ENCODE results near the gene HBP1. TPM values are rescaled to one million over a fixed set of nuclear protein-coding genes. Genes with fewer than 3 reads are reported as not detected.

Gene HBP1
- total and polyA plus RNA-seq, 10 donors = 23.9 to 141 (median 79.5) TPM

- Histone ChIP-seq H3K27me3 (replicated peaks in 1 of 7) (no peaks in the 10 kb centered on the region), H3K4me3 (no peak overlapping the region), H3K27ac (no peak overlapping the region), H3K4me1 (no peaks in the 10 kb centered on the region), H3K36me3 (peaks cover 0 to 53% (median 21%) of the 10 kb centered on the region in 6 donors), H3K9me3 (peaks cover 0 to 22% (median 14%) of the 10 kb centered on the region in 8 donors)
- WGBS, 5 donors = 87 to 99% (median 97%) methylated on average over 5 of the region's 5 CpGs
- no peak for DNase-seq
- intact Hi-C loops (cut with DNase I; ENCODE audit: low total_unique reads) = no loop called here
- TF ChIP-seq CTCF (IDR thresholded peaks at IDR 0.05 in 8 of 11, conservative IDR thresholded peaks at IDR 0.05 in 3 of 11) = no peak
- TF ChIP-seq POLR2A (IDR thresholded peaks at IDR 0.05) = no peak
These were observed 79.9 kb downstream of the HBP1 start for GRCh38 chr7:107248551-107249316.

- TF ChIP-seq CTCF (IDR thresholded peaks at IDR 0.05 in 8 of 11, conservative IDR thresholded peaks at IDR 0.05 in 3 of 11) (no peak), POLR2AphosphoS5 (IDR thresholded peaks at IDR 0.05) (no peak), POLR2A (IDR thresholded peaks at IDR 0.05) (no peak)
- intact Hi-C loops (cut with DNase I; ENCODE audit: low total_unique reads) = no loop called here
- H3K4me3 ChIP-seq = no peak overlapping the region
- H3K27me3 ChIP-seq (replicated peaks in 1 of 7) = no peaks in the 10 kb centered on the region
- H3K27ac ChIP-seq = no peak overlapping the region
- no peak for DNase-seq
- H3K4me1 ChIP-seq = no peaks in the 10 kb centered on the region
- peaks cover 0 to under 1% (median 0%) of the 10 kb centered on the region in 8 donors for H3K9me3 ChIP-seq
- peaks cover 0 to 21% (median 9%) of the 10 kb centered on the region in 6 donors for H3K36me3 ChIP-seq
- 73 to 90% (median 84%) methylated on average over 3 of the region's 3 CpGs for WGBS, 5 donors
These were observed 83.2 kb downstream of the HBP1 start for GRCh38 chr7:107251963-107252362.

Other genes starting within 250 kb of the HBP1 start
- 10 to 100 TPM; 29.1 to 74.4 (median 54.5) TPM for gene PRKAR2B, start 124.3 kb upstream of the HBP1 start, total RNA-seq
- 10 to 100 TPM in 1 of 3 donors, 1 to 10 TPM in 2; 8.3 to 28.8 (median 9.4) TPM for gene PRKAR2B, start 124.3 kb upstream of the HBP1 start, polyA plus RNA-seq

Data from spleen (tissue), 11 donors.